ENCODE data around the gene CLCN1. TPM values are rescaled to one million over a fixed set of nuclear protein-coding genes. Genes with fewer than 3 reads are reported as not detected.

CLCN1 gene
- total and polyA plus RNA-seq, 2 of the 8 experiments (the other 6 are each of a cell fraction or from before 2014, with no cell fraction given): 0.36 to 0.41 TPM

DNA sequence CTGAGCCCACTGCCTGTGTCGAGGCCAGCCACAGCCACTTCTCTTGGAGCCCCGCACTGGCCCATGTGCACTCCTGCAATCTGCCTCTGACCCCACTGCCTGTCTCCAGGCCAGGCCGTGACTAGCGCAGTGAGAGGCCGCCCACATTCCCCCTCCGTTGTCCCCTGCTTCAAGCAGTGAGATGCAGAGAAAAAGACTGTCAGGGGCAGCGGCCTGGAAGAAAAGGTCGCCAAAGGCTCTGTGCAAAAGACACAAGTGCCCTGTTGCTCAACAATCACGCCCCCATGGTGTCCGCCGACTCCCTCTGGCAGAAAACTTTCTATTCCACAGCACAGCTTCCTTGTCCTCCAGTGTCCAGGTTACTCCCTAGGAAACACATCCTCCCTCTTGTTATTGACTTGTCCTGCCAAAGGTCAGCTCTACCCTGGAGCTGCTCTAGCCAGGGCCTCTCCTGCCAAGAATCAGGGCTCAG lies 36.7 kb downstream of the CLCN1 start (continued):
- TF ChIP-seq RXRA (IDR thresholded peaks at IDR 0.05; ENCODE audit: insufficient read depth, low read depth, low read length) (no peak), SP2 (IDR thresholded peaks at IDR 0.05; ENCODE audit: low read length) (no peak), RNF2 (IDR thresholded peaks at IDR 0.05; ENCODE audit: borderline replicate concordance, low read depth, low read length, missing control alignments, poor library complexity, severe bottlenecking) (no peak), CHD7 (IDR thresholded peaks at IDR 0.05; ENCODE audit: insufficient replicate concordance, low read length) (no peak), MAFK (IDR thresholded peaks at IDR 0.05; ENCODE audit: low read depth, low read length) (no peak), TAF1 (IDR thresholded peaks at IDR 0.05; ENCODE audit: low read depth, low read length) (no peak)
